DND-41 (cell line): ENCODE measurements around the gene IGFBP7.

Experiments
- ATAC-seq: fragments of 200-7000 bp; cut with Tn5 transposase; 3 replicates; pipeline ENCODE4 v1.9.1; 2021; ENCODE audit warnings: low read depth; ENCODE audit not compliant: insufficient read depth
- DNase-seq: peaks from one replicate; pipeline ENCODE4 v3.0.0-alpha.2; 2020
- H2AFZ ChIP-seq: 2 replicates; pipeline ENCODE4 v1.6.0; 2012; ENCODE audit warnings: low read depth, low read length
- H3K27ac ChIP-seq: 2 replicates; pipeline ENCODE4 v1.5.1; 2012; ENCODE audit warnings: low read length, inconsistent platforms
- H3K27me3 ChIP-seq: fragments of 200-600 bp; sonication (generic); 2 replicates; pipeline ENCODE4 v1.6.0; 2012; ENCODE audit warnings: low read length, mild to moderate bottlenecking, inconsistent platforms; ENCODE audit not compliant: insufficient read depth, poor library complexity
- H3K36me3 ChIP-seq: 2 replicates; pipeline ENCODE4 v1.5.1; 2012; ENCODE audit warnings: low read length, inconsistent platforms; ENCODE audit not compliant: insufficient read depth
- H3K4me1 ChIP-seq: 2 replicates; pipeline ENCODE4 v1.5.1; 2012; ENCODE audit warnings: mild to moderate bottlenecking, low read length; ENCODE audit not compliant: insufficient read depth
- H3K4me2 ChIP-seq: 2 replicates; pipeline ENCODE4 v1.6.0; 2012; ENCODE audit warnings: mild to moderate bottlenecking, moderate library complexity, low read length, inconsistent platforms; ENCODE audit not compliant: insufficient read depth
- H3K4me3 ChIP-seq, 2 experiments: fragments of 200-600 bp in 1 of 2; shearing (Covaris generic) in 1 of 2; 2 replicates each; pipeline ENCODE4 v1.5.1; 2012 to 2016; ENCODE audit warnings: inconsistent platforms in 2 of 2, low read length in 2 of 2, mild to moderate bottlenecking in 2 of 2, low read depth in 1 of 2, moderate library complexity in 1 of 2
- H3K79me2 ChIP-seq: 2 replicates; pipeline ENCODE4 v1.6.0; 2012; ENCODE audit warnings: low read length, inconsistent platforms; ENCODE audit not compliant: insufficient read depth
- H3K9ac ChIP-seq: 2 replicates; pipeline ENCODE4 v1.6.0; 2012; ENCODE audit warnings: low read depth, mild to moderate bottlenecking, inconsistent platforms, low read length, moderate library complexity
- H3K9me3 ChIP-seq: 2 replicates; pipeline ENCODE4 v1.5.1; 2012; ENCODE audit warnings: low read length, moderate library complexity, mild to moderate bottlenecking, inconsistent platforms; ENCODE audit not compliant: insufficient read depth, severe bottlenecking
- H4K20me1 ChIP-seq: 2 replicates; pipeline ENCODE4 v1.6.0; 2012; ENCODE audit warnings: low read length; ENCODE audit not compliant: insufficient read depth
- EZH2 ChIP-seq: IDR thresholded peaks from 3 replicates; pipeline ENCODE4 v1.6.1; 2012; ENCODE audit warnings: borderline replicate concordance, low read depth, mild to moderate bottlenecking, moderate library complexity, low read length, inconsistent platforms; ENCODE audit not compliant: severe bottlenecking
- TF ChIP-seq, protein P1 (sequence below): IDR thresholded peaks from 2 replicates; pipeline ENCODE4 v1.5.1; 2012; ENCODE audit warnings: borderline replicate concordance, low read length, moderate library complexity, mild to moderate bottlenecking; ENCODE audit not compliant: poor library complexity, severe bottlenecking; ENCODE audit errors: extremely low read depth

IGFBP7 gene

DNA sequence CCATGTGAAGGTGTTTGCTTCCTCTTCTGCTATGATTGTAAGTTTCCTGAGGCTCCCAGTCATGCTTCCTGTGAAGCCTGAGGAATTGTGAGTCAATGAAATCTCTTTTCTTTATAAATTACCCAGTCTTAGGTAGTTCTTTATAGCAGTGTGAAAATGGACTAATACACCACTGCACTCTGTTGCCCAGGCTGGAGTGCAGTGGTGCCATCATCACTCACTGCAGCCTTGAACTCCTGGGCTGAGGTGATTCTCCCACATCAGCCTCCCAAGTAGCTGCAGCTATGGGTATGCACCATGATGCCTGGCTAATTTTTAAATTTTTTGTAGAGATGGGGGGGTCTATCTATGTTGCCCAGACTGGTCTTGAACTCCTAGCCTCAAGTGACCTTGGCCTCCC lies 15.8 kb upstream of the IGFBP7 start:
- no peaks in the 10 kb centered on the region for H3K79me2 ChIP-seq
- H2AFZ ChIP-seq: no peak overlapping the region
- H3K4me1 ChIP-seq: no peaks in the 10 kb centered on the region
- no peak overlapping the region for H3K9ac ChIP-seq
- no peak for ATAC-seq
- H4K20me1 ChIP-seq: no peaks in the 10 kb centered on the region
- no peaks in the 10 kb centered on the region for H3K36me3 ChIP-seq
- no peaks in the 10 kb centered on the region for H3K27me3 ChIP-seq
- TF ChIP-seq, protein P1, sequence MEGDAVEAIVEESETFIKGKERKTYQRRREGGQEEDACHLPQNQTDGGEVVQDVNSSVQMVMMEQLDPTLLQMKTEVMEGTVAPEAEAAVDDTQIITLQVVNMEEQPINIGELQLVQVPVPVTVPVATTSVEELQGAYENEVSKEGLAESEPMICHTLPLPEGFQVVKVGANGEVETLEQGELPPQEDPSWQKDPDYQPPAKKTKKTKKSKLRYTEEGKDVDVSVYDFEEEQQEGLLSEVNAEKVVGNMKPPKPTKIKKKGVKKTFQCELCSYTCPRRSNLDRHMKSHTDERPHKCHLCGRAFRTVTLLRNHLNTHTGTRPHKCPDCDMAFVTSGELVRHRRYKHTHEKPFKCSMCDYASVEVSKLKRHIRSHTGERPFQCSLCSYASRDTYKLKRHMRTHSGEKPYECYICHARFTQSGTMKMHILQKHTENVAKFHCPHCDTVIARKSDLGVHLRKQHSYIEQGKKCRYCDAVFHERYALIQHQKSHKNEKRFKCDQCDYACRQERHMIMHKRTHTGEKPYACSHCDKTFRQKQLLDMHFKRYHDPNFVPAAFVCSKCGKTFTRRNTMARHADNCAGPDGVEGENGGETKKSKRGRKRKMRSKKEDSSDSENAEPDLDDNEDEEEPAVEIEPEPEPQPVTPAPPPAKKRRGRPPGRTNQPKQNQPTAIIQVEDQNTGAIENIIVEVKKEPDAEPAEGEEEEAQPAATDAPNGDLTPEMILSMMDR: no peak
- TF ChIP-seq EZH2: no peak
- H3K9me3 ChIP-seq: peaks cover 6% of the 10 kb centered on the region
- H3K4me3 ChIP-seq: no peak overlapping the region
- H3K27ac ChIP-seq: no peak overlapping the region
- H3K4me2 ChIP-seq: no peak overlapping the region
- DNase-seq: no peak

DNA sequence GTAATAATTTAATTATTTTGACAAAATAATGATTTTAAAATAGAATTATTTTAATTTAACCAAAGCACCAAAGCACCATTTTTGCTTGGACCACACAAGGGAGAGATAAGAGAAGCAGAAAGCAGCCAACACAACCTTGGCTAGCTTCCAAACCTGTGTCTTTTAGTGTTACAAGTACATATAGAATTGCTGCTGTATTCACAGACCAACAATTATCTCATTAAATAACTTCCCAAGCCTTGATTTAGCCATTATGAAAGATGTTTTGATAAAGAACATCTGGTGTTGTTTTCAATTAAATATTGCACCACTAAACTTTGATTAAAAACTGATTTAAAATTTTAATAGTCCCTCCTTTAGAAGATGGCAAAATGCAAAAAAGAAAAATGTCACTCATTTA lies 14.0 kb upstream of the IGFBP7 start:
- no peaks in the 10 kb centered on the region for H3K4me1 ChIP-seq
- peaks cover 3% of the 10 kb centered on the region for H3K27me3 ChIP-seq
- no peak overlapping the region for H3K4me3 ChIP-seq
- no peak overlapping the region for H3K4me2 ChIP-seq
- TF ChIP-seq, protein P1: no peak
- TF ChIP-seq EZH2: no peak
- H4K20me1 ChIP-seq: no peaks in the 10 kb centered on the region
- H3K9me3 ChIP-seq: peaks cover 6% of the 10 kb centered on the region
- ATAC-seq (no peak), DNase-seq (no peak)
- no peak overlapping the region for H3K9ac ChIP-seq
- no peaks in the 10 kb centered on the region for H3K79me2 ChIP-seq
- H2AFZ ChIP-seq: no peak overlapping the region
- no peak overlapping the region for H3K27ac ChIP-seq
- no peaks in the 10 kb centered on the region for H3K36me3 ChIP-seq

DNA sequence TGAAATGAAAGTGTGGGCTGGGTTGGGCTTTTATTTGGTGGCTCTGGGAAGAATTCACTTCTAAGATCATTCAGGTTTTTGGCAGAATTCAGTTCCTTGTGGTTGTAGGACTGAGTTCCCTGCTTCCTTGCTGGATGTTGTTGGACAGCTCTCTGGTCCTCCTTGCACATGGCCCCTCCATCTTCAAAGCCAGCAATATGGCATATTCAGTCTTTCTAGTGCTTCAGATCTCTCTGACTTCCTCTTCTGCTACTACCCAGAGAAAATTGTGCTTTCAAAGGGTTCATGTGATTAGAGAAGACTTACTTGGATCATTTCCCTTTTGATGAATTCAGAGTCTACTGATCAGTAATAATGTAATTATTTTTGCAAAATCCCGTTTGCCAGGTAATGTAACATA lies 12.8 kb upstream of the IGFBP7 start:
- no peak for TF ChIP-seq EZH2
- TF ChIP-seq, protein P1: no peak
- no peaks in the 10 kb centered on the region for H3K79me2 ChIP-seq
- H2AFZ ChIP-seq: no peak overlapping the region
- no peak overlapping the region for H3K4me2 ChIP-seq
- no peaks in the 10 kb centered on the region for H3K4me1 ChIP-seq
- H3K27ac ChIP-seq: no peak overlapping the region
- no peaks in the 10 kb centered on the region for H3K36me3 ChIP-seq
- H4K20me1 ChIP-seq: no peaks in the 10 kb centered on the region
- ATAC-seq: no peak
- no peak overlapping the region for H3K4me3 ChIP-seq
- DNase-seq: no peak
- H3K27me3 ChIP-seq: peaks cover 3% of the 10 kb centered on the region
- H3K9me3 ChIP-seq: peaks cover 6% of the 10 kb centered on the region
- H3K9ac ChIP-seq: no peak overlapping the region
